Inflammatory macrophage (primary cell): ENCODE data around the gene FIZ1.
"Not testable (repeated sequence)": the region's sequence is repeated elsewhere in the genome, so short reads cannot be mapped to it uniquely, and the experiment has no call there.

Experiments
- DNase-seq, 2 donors: peaks; one replicate each; pipeline ENCODE4 v3.0.0-alpha.2; 2020 to 2022

The FIZ1 gene

DNA sequence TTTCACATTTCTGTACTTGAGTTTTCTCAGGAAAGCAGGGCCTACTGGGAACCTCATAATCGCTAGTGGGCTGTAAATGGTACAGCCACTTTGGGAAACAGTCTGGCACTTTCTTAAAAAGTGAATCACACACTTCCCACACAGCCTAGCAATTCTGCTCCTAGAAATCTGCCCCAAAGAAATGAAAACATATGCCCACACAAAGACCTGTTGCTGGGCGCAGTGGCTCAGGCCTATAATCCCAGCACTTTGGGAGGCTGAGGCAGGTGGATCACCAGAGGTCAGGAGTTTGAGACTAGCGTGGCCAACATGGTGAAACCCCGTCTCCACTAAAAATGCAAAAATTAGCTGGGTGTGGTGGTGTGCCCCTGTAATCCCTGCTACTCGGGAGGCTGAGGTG lies 29.8 kb downstream of the FIZ1 start:
- DNase-seq, result not testable (repeated sequence)

DNA sequence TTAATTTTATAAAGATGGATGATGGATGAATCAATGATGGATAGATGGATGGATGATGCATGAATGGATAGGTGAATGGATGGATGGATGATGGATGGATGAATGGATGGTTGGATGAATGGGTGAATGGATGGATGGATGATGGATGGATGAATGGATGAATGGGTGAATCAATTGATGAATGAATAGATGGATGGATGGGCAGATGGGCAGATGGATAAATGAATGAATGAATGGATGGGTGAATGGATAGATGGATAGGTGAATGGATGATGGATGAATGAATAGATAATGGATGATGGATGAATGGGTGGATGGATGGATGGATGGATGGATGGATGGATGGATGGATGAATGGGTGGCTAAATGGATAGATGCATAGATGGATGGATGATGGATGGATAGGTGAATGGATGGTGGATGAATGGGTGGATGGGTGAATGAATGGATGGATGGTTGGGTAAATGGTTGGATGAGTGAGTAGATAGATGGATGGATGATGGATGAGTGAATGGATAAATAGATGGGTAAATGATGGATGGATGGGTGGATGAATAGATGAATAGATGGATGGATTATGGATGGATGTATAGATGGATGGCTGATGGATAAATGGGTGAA lies 31.5 kb downstream of the FIZ1 start:
- DNase-seq, result no peak

DNA sequence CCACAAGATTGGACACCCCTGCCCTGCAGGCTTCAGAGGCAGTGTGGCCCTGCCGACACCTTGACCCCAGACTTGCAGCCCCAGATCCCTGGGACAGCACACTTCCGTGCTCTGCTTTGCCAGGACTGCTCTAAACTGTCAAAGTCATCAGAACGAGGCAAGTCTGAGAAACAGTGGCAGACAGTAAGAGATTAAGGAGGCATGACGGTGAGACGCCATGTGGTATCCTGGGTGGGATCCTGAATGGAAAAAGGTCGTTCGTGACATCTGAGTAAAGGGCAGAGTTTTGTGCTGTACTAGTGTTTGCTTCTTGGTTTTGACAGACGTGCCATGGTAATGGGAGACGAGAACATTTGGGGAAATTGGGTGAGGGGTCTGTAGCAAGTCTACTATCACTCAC lies 32.5 kb downstream of the FIZ1 start:
- no peak for DNase-seq

DNA sequence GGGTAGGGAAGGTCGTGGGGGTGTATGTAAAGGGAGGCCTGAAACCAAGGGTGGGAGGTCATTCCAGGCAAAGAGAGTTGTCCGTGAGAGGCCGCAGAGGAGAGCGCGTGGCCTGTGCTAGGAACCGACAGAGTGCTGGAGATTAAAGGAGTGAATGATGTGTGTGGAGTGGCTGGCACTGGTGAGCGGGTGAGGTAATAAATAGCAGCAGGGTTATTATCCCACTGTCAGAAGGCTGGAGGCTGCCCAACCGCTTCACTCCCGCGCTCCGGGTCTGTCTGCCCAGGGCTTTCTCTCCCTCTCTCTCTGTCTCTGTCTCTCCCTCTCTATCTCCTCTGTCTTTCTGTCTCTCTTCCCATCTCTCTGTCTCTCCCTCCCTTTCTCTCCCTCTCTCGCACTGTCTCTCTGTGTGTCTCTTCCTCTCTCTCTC lies 36.0 kb downstream of the FIZ1 start:
- no peak for DNase-seq

DNA sequence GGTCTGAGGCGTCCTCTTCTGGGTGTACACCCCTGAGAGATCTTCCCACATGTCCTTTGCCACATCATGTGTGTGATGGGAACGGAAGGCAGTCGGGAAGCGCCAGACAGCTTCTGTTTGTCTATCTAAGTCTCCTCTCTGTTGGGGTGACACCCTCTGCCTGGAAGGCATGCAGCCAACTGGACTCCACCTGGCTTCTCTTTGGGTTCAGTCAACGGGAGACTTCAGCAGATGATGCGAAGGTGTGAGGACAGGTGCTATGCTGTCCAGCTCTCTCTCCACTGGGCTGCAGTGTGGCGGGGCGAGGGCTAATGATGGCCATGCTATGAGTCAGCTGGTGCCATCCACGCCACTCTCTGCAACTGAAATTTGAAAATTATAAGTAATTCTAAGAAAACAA lies 39.6 kb downstream of the FIZ1 start:
- DNase-seq, result no peak

DNA sequence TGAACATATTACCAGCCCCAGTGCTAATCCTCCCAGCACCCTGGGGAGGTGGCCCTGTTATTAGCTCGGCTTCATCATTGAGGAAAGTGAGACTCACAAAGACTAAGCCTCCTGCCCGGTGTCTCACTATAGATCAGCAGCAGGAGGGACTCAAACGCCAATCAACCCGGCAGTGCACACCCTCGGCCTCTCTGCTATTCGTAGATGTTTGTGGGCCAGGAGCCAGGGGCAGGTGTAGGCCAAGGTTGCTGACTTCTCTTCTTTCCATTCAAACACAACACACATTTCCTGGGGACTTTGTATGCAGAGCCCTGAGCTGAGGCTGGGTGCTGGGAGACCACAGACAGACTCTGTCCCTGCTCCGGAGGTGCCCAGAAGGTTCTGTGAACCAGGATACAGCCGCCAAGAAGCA lies 44.6 kb downstream of the FIZ1 start:
- no peak for DNase-seq

DNA sequence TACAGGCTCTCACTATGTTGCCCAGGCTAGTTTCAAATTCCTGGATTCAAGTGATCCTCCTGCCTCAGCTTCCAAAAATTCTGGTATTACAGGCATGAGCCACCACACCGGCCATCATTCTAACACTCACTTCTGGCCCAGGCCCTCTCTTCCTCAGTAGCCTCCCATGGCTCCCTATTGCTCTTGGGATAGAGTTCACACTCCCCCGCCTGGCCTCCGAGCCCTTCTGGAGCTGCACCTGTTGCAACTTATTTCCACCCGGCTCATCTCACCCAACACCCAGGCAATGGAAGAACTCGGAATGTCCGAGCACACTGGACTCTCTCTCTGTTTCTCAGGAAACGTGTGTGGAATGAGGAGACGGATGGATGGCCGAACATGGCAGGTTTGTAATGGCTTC lies 45.0 kb downstream of the FIZ1 start:
- DNase-seq, result no peak

DNA sequence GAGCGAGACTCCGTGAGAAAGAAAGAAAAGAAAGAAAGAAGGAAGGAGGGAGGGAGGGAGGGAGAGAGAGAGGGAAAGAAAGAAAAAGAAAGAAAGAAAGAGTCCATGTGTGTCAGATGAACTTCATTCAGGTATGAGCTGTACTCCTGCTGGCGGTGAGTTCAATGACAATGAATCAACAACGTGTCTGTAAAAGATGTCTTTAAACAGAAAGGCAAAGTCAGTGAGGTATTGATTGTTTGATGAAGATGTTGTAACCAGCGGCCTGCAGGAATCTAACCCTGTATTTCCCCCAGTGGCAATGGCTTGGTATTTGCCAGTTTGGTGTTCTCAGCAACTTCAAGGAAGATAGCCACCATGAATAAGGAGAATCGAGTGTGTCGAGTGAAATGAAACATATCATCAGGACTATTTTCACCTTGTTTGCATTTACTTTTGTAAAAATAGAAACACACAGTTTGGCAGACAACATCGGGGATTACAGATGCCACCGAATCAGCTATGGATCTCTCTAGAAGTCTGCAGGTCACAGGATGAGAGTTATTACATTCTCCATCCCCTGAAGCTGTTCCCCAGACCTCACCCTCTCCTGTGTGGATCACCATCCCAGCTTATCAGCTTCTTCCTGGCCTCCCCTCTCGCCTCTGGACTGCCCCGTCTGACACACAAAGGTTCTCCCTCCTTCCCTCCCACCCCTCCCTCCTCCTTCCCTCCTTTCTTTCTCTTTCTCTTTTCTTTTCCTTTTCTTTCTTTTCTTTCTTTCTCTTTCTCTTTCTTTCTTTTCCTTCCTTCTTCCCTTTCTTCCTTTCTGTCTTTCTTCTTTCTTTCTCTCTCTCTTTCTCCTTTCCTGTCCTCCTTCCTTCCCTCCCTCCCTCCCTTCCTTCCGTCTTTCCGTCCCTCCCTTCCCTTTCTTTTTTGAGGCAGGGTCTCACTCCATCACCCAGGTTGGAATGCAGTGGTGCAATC lies 45.8 kb downstream of the FIZ1 start:
- DNase-seq, result no peak

DNA sequence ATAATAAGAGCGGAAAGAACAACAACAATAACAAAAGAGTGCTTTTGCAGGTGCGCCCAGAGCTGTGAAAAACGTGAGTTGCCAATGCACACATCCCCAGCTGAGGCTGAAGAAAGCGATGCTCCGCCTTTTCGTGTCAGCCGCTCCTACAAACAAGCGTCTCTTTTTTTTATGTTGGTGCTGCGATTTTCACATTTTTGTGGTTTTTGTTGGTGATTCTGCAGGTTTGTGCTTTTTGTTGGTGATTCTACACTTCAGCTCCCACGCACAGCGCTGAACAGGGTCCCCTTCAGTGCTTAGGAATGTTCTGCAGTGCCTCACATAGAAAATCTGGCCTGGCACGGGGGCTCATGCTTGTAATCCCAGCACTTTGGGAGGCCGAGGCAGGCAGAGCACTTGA lies 46.7 kb downstream of the FIZ1 start:
- no peak for DNase-seq

DNA sequence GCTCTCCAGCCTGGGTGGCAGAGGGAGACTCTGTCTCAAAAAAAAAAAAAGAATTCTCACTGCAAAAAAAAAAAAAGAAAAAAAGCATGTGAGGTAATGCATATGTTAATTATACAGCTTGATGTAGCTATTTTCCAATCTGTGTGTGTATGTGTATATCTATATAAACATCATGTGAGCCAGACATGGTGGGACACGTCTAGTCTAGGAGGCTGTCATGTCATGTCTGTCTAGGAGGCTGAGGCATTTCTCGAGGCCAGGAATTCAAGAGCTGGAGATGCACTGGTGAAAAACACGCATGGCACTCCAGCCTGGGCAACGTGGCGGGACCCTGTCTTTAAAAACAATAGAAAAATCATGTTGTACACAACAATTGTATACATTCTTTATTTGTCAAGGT lies 47.1 kb downstream of the FIZ1 start:
- DNase-seq, result no peak

DNA sequence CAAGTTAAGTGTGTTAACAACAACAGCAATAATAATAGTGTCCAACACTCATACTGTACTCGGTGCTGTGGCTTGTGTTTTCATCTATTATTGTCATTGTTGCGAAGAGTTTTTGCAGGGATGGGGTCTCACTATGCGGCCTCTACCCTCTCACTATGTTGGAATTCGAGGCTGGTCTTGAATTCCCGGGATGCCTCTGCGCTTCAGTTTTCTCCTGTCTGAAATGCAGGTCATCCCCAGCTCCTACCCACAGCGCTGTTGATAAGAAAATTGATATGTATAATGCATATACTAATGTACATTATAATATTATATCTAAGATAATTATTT lies 49.0 kb downstream of the FIZ1 start:
- no peak for DNase-seq

DNA sequence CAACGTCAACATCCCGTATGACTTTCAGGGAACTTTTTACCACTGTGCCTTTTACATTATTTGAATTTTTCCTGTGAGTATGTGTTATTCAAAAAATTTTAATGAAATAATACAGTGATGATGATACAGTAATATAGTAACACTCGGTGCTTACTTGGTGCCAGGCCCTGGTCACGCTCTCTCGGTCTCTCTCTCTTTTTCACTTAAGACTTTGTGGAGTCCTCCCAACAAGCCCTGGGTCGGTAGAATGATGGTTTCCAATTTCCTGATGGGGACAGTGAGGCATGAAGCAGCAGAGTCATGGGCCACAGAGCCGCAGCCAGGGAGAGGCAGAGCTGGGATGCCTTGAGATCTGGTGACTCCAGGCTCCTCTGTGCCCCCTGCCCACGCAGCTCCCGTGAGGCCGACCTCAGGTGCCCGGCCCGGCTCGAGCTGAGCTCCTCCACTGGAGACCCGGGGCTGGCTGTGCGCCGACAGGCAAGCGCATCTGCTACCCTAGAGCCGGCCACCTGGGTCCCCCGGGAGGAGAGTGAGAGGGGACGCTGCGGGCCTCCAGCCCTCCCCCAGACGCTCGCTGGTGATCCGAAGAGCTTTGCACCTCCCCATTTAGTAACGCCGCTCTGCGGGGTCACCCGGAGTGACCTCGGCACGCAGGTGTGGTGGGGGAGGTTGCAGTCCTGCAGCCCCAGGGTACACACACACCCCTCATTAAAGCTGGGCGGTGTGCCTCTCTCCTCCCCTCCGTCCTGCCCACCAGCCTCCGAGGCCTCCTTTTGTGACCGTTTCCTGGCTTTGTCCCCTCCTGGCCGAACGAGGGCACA lies 49.6 kb downstream of the FIZ1 start:
- DNase-seq, result no peak

DNA sequence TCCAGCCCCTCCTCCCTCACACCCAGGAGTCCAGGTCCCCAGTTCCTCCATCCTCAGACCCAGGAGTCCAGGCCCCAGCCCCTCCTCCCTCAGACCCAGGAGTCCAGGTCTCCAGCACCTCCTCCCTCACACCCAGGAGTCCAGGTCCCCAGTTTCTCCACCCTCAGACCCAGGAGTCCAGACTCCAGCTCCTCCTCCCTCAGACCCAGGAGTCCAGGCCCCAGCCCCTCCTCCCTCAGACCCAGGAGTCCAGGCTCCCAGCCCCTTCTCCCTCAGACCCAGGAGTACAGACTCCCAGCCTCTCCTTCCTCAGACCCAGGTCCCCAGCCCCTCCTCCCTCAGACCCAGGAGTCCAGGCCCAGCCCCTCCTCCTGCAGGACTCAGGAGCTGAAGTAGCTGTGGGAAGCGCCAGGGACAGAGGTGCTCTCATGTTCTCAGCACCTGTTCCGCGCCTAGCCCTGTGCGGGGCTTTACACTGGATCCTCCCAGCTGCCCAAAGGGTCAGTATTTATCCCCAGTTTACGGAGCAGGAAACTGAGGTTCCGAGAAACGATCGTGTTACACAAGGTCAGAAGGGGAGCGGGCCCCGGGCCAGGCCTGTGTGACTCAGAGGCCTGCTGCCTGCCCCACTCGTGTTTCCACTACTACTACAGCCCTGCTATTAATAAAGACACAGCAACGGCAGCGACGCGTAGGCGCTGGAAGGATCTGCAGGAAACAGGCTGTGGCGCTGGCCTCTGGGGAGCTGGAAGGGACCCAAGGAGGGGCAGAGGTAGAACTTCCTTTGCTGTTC lies 52.3 kb downstream of the FIZ1 start:
- DNase-seq, result peak; percentile 95 to 98

DNA sequence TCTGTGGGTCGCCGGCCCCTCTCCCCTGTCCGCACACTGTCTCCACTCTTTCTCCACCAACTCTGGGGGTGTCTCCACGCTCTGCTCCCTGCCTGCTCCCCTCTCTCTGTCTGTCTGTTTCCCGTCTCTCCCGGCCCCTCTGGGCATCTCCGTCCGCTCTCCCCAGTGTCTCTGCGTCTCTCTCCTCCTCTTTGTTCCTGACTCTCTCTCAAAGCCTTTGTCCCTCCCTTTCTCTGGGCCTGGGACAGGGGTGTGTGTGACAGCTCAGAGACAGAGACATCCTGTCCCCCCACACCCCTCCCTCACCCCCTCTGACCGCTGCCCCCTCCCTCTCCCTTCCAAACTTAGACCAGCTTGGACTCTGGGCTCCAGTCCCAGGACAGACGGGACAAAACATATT lies 53.3 kb downstream of the FIZ1 start:
- DNase-seq, result no peak

DNA sequence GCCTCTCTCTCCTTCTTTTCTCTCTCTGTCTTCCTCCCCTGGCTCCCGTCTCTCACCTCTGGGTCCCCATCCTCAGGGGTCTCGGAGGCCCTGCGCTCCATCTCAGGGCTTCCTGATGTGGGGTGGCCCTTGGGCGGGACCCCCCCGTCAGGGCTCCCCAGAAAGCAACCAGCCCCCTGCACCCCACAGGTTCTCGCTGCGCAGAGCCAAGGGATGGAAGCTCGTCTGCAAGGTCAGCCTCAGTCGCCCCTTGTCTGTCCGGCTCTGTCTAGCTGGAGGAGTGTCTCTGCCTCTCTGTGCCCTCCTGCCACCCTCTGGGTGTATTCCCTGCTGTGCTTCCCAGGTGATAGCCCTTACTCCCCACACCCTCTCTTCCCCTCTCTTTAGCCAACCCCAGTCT lies 53.9 kb downstream of the FIZ1 start, which contains the start of gene SBK3:
TSS of gene SBK3 (minus strand) at position 101 of the 400 bp plus-strand sequence. CDS start at position 101, 0 bp downstream.
- no peak for DNase-seq

DNA sequence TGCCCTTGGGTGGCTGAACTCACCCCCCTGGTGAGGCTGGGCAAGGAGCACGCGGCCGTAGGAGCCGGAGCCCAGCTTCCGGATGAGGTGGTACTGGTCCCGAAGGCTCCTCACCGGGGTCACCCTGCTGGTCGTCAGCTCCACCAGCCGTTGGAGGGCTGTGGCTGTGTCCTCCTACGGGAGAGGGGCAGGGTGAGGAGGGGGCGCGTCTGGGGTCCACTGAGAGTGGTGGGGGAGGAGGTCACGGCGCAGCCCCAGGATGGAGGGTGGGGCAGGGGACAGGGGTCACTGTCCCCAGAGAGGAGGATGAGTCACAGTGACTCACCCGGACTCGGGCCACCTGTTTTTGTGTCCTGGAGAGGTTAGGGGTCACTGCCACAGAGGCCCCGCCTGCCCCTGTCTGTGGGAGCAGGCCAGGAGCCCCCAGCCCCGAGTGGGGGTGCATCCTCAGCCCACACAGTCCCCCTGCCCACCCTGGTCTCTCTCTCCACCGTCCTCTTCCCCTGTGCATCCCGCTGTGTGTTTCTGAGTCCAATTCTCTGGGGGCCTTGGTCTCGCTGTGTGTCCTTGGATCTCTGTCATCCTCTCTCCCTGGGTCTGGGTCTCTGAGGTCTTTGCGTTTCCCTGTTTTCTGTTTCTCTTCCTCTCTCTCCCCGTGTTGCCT lies 54.4 kb downstream of the FIZ1 start:
- DNase-seq, result no peak

DNA sequence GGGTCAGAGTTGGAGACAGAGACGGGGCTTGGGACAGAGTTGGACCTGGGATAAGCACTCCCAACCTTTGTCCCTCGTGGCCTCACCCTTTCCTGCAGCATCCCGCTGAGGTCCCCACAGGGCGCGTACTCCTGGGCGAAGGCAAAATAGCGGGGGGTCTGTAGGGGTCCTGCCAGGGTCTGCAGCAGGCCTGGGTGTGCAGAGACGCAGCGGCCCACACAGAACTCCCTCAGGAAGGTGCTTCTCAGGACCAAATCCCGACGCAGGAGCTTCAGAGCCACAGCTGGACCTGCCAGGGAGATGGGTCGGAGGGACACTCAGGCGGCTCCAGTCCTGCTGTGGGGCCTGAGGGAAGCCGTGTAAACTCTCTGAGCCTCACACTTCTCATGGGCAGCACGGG lies 55.3 kb downstream of the FIZ1 start:
- DNase-seq, result no peak

DNA sequence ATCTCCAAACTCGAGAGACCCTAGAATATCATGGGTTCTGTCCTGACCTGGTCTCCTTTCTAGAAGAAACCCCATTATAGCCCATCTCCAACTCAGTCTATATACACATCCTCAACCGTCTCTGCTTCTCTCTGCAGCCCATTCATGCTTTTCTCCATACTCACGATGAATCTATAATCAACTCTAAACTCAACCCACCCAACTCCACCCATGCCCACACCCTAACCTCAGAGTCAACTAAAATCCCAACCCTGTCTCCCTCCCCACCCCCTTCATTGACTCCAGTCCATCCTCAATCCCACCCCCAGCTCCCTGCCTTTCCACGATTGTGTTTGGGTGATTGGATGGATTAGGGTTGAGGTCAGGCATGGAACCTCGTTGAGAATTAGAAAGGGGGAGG lies 55.8 kb downstream of the FIZ1 start:
- no peak for DNase-seq

DNA sequence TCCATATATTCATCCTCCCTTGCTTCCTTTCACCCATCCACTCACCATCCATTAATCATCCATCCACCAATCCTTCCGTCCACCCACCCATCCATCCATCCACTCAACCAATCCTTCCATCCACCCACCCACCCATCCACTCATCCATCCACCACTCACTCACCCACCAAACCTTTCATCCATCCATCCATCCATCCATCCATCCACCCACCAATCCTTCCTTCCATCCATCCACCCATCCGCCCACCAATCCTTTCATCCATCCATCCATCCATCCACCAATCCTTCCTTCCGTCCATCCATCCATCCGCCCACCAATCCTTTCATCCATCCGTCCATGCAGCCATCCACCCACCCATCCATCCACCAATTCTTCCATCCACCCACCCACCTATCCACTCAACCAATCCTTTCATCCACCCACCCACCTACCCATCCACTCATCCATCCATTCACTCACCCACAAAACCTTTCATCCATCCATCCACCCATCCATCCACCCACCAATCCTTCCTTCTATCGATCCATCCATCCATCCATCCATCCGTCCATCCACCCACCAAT lies 56.9 kb downstream of the FIZ1 start:
- no peak for DNase-seq
